ENCODE data around the gene PER1.
A peak's percentile ranks its signal among the peaks of the same experiment; 100 is the strongest.

Gene PER1

DNA sequence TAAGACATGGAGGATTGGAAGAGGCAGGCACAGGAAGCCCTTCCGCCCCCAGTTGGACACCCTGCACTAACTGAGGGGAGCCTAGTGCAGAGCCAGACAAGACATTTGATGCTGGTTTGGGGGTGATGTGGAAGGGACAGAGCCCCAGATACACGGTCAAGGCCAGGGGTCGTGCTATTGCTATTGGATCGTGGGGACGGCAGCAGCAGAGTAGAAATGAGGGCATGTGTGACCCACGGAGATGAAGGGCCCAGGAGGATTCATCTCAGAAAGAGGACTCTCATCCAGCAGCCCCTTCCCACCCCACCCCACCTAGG is 12.6 kb upstream of the PER1 start:
- no peak for DNase-seq

DNA sequence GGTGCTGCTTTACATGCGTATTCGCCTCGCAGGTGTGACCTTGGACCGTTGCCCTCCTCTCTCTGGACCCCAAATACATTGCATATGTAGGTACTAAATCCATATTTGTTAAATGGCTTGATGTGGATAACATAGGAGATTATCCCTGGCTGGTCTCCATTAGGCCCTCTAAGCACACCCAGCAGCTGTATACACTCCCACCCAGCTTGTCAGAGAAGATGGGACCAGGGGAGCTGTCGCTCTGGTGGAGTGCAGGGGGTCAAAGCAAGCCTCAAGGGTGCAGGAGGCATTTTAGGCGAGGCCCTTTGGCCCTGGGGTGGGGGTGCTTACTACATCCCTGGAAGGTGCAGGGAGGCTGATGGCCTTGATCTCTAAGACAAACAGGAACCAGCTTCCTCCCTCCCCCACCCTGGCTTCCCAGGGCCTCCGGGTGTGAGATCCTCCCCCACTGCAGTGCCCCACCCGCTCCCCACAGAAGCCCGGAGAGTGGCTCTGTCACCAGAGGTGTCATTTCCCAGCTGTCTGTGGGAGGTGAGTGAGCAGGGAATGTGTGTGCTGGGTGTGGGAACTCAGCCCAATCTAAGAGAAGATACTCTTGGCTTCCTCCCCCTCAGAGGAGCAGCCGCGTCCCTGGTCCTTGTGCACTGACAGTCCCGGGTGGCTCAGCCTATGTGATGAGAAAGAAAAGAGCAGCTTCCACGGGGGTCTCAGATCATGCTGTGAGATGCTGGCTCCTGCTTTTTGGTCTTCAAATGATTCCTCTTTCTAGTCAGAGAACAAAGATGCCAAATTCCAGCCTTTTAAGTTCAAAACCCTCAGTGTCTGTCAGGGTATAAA is 12.0 kb upstream of the PER1 start:
- no peak for DNase-seq

DNA sequence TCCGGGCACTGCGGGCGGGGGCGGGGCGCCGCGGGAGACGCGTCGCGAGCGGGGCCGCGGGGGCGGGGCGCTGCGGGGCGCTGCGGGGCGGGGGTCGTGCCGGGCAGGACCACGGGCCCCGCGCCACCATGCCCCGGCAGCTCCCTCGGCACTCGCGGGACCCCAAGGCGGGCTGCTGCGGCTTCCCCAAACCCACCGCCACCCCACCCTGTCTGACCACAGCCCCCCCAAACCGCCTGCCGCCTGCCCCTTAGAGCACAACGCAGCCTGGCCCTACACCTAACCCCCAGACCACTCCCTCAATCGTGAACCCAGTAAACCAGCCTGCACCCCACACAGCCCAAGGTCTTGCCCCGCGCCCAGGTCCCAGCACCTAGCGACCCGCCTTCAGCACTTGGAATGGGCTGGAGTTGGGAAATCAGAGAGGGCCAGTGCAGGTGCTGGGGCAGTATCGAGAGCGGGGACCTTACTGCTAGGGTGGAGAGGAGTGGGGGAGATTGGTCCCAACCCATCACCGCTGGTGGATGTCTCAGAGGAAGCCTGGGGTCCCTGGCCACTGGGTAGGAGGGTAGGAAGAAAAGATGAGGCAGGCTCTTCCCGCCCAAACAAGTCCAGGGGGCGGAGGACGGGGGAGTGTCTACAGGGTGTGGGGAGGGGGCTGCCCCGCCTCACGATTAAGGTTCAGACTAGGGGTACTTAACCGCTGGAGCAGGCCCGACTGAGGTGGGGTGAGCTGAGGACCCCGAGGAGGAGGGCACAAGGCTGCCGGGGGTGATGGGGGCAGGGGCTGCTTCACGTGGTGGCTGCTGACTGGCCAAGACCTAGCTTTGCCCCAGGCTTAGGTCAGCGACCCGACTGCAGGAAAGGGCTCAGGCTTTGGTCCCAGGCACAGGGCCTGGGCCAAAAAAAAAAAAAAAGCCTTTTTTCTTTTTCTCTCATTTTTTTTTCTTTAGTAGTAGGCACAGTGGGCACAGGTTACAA is 11.1 kb upstream of the PER1 start:
- DNase-seq, result no peak

DNA sequence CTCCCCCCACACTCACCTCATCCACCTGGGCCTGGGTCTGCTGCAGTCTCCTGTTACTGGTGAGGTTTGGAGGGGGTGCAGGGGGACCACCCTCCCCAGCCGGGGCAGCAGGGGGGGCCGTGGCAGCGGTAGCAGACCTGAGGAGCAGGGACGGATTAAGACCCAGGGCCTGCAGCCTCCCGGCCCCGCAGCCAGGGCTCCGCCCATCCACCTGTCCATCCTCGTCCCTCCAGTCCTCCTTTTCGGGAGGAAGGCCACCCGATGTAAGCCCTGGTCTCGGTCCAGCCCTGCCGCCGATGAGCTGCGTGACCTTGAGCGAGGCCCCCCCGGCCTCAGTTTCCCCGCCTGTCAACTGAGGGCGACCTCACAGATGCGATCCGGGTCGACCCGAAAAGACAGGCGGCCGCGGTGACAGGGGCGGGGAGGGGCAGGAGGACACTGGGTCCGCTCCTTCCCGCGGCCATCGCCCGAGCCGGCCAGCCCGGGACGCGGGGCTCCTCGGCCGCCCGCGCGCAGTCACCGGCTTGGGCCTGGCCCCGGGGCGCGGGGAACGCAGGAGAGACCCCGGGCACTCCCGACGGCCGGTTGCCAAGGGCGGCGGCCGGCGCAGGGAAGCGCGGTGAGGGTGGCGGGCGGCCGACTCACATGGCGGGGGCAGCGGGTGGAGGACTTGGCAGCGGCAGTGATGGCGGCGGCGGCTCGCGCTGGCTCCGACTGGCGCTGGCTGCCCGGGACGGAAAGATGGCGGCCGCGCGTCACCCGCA is 10.2 kb upstream of the PER1 start, which contains the start of gene VAMP2:
TSS of gene VAMP2 (minus strand) at position 716 of the 764 bp plus-strand sequence. CDS start at position 647, 69 bp downstream.
- peak; percentile 74 for DNase-seq

DNA sequence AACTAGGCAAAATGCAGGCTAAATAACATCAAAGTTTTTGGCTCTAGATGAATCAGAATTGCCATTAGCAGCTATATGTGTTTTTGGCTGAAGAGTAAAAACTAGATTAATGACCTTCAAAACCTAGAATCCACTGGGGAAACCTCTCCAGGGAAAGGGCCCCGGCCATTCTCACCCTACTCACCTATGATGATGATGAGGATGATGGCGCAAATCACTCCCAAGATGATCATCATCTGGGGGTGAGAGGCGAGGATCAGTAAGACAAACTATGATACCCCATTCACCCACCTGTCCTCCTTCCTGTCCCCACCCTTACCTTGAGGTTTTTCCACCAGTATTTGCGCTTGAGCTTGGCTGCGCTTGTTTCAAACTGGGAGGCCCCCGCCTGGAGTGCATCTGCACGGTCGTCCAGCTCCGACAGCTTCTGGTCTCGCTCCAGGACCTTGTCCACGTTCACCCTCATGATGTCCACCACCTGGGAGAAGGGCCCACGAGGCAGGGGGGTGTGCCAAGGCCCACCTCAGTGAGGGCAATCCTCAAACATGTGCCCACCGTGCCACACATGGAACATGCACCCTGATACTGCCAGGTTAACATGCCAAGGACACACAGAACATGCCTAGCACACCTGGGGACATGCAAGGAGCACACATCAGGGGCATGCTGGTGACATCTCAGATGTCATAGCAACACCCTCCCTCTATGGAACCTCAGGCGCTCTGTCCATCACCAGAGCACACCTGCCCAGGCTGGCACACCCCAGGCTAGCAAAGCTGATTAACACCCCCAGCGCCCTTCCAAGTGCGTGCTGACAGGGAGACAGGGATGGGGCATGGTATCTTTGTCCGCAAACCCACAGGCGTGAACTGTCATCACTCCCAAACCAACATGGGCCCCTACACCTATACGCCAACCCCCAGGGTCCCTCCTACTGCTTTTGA is 9.4 kb upstream of the PER1 start:
- no peak for DNase-seq

DNA sequence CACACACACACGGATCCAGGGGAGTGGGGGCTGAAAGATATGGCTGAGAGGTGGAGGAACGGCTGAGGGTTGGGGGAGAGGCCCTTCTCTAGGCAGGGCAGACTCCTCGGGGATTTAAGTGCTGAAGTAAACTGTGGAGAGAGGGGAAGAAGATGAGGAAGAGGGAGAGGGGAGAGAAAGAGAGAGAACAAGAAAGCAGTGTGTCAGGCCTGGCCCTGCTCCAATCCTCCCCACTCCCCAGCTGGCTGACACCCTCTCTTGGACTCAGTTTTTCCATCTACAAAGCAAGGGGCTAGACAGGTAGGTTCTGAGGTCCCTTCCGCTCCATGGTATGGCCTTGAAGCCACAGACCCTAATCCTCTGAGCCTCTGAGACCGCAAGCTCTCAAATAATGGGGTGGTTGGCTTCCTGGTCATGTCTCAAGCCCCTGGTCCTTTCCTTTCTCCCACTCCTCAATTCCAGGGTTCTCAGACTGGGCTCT is 8.6 kb upstream of the PER1 start:
- no peak for DNase-seq

DNA sequence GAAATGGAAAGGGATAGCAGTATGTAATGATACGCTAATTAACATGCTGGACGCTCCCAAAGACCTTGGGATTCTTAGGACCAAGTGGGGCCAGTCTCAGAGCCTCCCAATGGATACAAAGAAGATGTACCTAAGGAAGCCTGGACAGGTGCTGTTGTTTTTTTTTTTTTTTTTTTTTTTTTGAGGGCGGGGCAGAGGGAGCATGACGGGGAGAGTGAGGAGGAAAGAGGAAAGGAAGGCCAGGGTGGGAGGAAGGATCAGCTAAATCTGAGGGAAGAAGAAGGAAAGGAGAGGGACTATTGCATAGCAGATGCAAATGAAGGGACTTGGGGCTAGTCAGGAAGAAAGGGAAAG is 8.0 kb upstream of the PER1 start:
- no peak for DNase-seq

DNA sequence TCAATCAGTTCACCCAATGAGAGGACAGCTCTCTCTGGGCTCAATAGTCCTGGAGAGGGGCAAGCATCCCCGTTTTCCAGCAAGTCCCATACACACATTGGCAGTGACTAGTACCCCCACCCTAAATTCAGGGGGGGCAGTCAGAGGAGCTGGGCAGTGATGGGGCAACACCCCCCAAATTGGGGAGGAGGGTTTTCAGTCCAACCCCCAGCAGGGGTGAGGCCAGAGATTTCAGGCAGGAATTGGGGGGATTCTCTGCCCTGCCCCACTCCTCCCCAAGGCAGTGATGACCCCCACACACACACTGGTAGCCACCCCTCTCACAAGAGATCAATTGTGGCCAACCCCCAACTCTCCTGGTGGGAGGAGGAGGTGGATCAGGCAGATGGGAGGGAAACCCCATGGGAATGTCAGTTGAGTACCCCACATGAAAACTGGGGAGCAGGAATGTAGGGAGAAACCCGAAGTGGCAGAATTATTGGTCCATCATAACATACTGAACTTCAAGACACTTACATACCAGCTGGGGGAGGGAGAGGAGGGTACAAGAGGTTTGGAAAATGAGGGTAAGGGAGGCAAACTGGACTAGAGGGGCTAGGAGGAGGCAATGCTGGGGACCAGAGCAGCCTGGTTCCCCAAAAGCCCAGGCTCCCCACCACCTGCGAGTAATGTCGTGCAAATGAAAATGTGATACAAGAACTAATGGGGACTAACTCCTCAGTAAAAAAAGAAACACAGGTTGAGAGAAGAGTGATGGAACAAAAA is 7.4 kb upstream of the PER1 start:
- DNase-seq, result no peak

DNA sequence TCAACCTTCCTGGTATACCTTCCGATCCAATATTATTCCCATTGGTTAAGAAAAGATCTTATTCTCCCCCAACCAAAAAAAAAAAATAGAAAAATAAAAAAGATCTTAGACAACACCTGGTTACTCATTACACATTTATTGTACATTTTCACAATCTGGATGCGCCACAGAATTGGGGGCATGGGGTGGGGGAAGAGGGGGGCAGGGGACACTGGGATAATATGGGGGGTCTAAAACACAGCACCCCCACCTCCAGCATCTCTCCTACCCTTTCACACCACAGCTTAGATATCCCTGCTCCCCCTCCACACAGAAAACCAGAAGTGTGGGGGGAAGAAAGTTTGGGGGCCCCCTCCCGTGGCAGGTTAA is 6.8 kb upstream of the PER1 start:
- no peak for DNase-seq

DNA sequence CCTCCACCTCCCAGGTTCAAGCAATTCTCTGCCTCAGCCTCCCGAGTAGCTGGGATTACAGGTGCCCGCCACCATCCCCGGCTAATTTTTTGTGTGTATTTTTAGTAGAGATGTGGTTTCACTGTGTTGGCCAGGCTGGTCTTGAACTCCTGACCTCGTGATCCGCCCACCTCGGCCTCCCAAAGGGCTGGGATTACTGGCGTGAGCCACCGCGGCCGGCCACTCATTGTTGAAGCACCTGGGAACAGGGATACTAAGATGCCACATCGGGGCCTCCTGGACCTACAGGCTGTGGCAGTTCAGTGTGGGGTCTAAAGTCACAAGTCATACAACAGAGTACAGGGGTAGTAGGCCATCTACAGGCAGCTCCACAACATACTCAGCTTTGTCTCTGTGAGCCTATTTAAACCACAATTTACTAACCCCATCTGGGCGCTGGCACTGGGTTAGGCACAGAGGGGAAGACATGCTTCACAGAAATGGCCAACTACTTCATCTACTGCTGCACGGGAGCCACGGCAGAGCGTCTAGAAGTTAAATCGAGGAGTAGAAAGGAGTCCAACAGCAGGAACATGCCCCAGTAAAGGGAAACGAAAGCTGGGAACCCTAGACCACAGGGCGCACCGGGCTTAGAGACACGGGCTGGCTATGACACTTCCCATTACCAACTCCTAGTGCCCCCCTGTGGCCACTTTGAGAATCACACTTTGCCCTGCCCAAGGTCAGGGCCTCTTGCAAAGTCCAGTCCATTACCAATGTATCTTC is 6.2 kb upstream of the PER1 start:
- no peak for DNase-seq

DNA sequence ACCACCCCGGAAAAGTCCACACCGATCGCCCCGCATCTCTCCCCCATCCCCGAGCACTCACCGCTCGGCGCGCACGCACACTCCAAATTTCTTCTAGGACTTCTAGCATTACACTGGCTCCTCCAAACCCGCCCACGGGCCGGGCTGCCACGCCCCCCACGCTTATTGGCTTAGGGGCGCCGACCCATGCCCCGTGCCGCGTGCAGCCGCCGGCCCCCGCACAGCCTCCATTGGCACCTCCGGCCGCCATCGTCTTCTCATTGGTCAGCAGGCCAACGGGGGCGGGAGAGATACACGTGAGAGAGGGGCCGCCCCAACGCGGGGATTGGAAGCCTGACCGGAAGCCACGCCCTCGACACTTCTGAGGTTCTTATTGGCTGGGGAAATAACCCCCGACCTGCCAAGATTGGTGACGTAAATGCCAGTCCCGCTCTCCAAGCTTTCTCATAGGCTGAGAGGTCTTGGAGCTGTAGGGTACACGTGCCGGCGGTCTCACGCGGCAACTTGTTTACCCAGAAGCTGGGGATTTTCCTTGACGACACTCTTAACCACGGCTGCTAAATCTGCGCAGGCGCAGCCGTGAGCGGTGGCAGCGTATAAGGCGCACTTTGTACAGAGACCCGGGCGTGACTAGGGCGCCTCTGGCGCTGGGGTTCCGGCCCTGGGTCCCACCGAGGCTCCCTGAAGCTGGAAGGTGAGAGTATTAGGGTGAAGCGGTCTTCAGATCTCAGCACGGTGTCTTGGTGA is 4.2 kb upstream of the PER1 start:
- peak; percentile 99 for DNase-seq

DNA sequence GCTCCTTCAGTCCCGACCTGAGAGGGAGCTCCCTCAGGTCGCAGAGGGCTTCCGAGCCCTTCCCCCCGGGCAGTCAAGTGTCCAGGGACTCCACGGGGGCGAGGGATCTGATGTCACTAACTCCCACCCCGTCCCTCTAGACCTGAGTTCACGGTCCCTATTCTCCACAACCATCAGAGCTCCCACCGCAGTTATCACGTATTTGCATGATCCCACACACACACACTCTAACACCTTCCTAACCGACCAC is 3.7 kb upstream of the PER1 start:
- DNase-seq, result no peak

DNA sequence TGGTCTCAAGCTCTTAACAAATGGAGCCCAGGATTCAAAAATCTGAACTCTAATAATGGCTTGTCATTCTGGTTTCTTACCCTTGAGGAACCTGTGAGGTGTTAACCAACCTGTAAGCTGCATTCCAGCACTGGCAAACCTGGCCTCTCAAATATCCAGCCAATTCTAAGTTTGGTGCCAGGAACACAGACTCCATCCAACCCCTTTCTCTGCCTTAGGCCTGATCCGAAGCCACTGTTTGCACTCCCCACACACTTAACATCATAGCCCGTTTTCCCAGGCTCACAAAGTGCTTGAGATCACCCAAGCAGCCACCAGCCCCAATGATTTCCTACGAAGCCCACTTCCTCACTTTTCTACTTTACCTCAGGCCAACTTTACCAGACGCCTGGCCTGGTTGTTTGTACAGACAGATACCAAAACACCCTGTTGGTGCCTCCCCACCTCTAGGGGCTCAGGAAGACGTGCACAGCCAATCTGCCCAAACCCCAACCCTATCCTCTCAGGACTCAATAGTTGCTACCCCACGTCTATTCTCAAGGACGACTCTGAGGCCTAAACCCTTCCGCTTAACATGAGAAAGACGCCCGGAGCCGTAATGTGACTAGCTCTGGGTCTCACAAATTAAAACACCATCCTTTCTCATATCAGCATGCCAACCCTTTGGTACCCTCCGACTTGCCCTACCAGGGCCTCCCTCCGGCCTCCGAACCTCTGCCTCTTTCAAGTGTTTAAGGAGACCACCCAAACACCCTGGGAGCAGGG is 3.2 kb upstream of the PER1 start:
- no peak for DNase-seq

DNA sequence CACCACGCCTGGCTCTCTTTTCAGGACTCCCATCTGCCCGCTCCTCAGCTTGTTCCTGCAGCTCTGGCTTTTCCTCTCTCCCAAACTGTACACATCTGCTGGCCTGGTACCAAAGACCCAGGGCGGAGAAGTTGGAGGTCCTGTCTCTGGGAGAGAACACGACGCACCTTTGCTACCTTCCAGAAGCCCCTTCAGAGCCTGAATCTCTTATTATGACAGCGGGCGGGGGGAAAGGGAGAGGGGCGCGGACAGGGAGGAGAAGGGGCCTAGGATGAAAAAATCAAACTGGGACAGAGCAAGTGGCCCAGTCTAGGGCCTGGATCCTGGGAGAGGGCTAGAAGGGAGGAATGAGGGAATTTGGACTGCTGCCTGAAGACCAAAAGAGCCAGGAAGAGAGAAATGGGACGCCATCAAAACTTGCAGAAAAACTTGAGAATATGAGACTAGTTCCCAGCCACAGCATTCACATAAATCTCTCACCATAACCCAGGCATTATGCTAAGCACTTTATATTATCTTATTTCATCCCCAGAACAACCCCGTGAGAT is 2.5 kb upstream of the PER1 start:
- DNase-seq, result no peak

DNA sequence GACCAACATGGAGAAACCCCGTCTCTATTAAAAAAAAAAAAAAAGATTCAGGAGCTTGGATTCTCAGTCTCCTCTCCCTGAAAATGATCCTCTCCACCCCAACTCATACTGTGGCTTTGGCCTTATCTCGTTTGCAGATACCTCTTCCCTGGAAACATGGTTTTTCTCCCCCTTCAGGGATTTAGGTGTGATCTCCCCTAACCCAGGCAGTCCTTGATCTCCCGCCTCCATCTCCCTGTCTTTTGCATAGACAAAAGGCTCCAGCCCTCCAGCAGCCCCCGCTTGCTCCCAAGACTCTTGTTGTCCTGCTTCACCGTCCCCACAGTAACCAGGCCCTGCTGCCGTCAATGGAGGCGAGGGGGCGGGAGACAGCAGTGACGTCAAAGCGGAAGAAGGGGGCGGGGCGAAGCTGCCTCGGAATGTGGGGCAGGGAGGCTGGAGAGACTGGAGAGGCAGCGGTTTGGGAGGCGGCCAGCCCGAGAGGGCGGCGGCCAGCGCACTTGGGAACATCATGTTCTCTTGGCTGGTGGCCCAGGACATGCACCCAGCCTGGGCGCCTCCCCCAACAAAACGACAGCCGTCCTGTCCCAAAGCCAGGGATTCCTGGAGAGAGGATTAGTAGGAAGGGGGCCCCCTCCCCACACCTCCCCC is 1.9 kb upstream of the PER1 start:
- DNase-seq, result peak; percentile 84

DNA sequence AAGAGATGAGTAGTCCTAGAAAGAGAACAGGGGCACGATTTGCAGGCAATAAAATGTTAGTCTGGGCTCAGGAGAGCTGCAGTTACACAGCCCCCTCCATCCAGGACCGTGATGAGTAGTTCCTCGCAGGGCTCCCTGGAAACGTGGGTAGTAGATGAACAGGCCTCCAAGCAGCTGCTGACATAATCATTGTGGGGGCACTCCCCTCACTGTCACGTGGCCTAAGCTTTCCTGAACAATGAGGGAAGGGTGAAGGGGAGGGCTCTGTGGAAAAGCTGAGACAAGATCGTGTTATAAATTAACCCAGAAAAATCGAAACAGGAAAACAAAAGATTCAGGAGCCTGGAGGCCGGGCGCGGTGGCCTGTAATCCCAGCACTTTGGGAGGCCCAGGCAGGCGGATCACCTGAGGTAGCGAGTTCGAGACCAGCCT is 1.3 kb upstream of the PER1 start:
- no peak for DNase-seq

DNA sequence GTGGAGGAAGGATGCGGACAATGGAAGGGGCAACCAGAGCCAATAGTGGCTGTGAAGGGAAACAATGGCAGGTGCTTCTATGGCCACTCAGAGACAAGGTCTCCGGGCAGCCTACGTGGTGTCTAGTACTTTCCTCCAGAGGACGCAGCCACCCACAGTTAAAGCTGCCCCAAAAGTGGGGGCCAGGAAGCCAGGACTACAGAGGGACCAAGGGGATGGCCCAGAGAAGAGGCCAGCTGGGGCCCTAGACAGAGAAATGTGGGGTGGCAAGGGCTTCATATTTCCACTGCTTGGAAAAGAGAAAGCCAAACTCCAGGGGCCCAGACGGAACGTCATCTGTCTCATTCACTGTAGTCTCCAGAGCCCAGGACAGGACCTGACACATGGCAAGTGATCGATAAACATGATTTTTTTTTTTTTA is 837 bp upstream of the PER1 start:
- no peak for DNase-seq

DNA sequence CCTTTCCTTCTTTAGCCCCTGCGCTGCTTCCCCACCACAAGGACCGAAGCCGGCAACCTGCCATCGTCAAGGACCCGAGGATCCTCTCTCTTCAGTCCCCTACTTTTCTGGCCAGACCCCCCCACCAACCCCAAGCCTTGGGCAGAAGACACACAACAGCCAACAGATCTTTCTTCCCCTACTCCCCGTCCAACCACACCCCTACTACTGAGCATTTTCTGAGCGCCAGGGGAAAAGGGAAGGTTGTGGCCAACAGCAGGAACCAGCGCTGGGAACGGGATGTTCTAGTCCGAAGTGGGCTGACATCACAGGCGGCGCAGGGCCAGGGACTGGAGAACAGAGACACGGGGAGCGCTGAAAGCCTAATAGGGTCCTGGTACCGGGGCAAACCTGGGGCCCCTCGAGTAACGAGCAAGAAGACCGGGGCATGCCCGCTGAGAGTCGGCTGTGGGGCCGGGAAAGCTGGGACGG is 528 bp downstream of the PER1 start:
- no peak for DNase-seq

All from NCI-H2171 (cell line).